HCT116 (cell line): ENCODE data around the gene SESN3. TPM values are rescaled to one million over a fixed set of nuclear protein-coding genes. Genes with fewer than 3 reads are reported as not detected.

Source experiments
- ATAC-seq: fragments of 200-7000 bp; cut with Tn5 transposase; 2 replicates; pipeline ENCODE4 v1.9.1; 2020; ENCODE audit warnings: mild to moderate bottlenecking, moderate library complexity
- BruUV-seq: library from RNA; stranded (reverse); fragments of 400-500 nt; replicated peaks from 2 replicates; lab custom pipeline; 2021; lab: Mats Ljungman, UMichigan
- CTCF ChIA-PET: fragments of 300-600 bp; sonication (Branson Sonifier 250); formaldehyde crosslinking; loops from one replicate; lab custom pipeline; 2021; ENCODE audit warnings: antibody characterized with exemption; lab: Charles Lee
- POLR2A ChIA-PET: fragments of 300-600, 350-600 bp; sonication (Branson Sonifier 250); formaldehyde crosslinking; loops from one replicate; lab custom pipeline; 2021; ENCODE audit warnings: antibody characterized with exemption; lab: Charles Lee
- RAD21 ChIA-PET, 2 experiments: fragments of 300-600 bp; sonication (Branson Sonifier 250); formaldehyde crosslinking; loops; one replicate each; lab custom pipeline; 2023; ENCODE audit warnings: low total read pairs in 2 of 2; ENCODE audit not compliant: uncharacterized antibody in 2 of 2, unreplicated experiment in 2 of 2, low non-redundant PET in 1 of 2; lab: Charles Lee
- DNase-seq: peaks from one replicate; pipeline ENCODE4 v3.0.0-alpha.2; 2010; ENCODE audit warnings: low read depth, low spot score
- H2AFZ ChIP-seq: fragments of 200-600 bp; shearing (Covaris generic), sonication (generic); 2 replicates; pipeline ENCODE4 v1.6.1; 2017; ENCODE audit warnings: low read depth, mixed run types, mixed read lengths, antibody characterized with exemption, low read length; ENCODE audit not compliant: poor library complexity, severe bottlenecking
- H3K27ac ChIP-seq: 2 replicates; pipeline ENCODE4 v1.5.1; 2012; ENCODE audit warnings: low read depth, low read length
- H3K27me3 ChIP-seq: fragments of 200-600 bp; sonication (generic); 2 replicates; pipeline ENCODE4 v1.6.1; 2016; ENCODE audit warnings: mixed run types, low read length, mixed read lengths; ENCODE audit not compliant: insufficient read depth
- H3K36me3 ChIP-seq, 2 experiments: fragments of 200-500 bp in 1 of 2; fragments of 200-600 bp in 1 of 2; sonication (Bioruptor generic) in 1 of 2; sonication (generic) in 1 of 2; 2 replicates each; pipeline versions ENCODE4 v1.5.1 to v1.6.1; 2014 to 2016; ENCODE audit warnings: low read length in 2 of 2, inconsistent platforms in 1 of 2, mixed read lengths in 1 of 2, mixed run types in 1 of 2; ENCODE audit not compliant: insufficient read depth in 2 of 2, control insufficient read depth in 1 of 2
- H3K4me1 ChIP-seq, 2 experiments: fragments of 200-600 bp in 1 of 2; sonication (generic) in 1 of 2; 2 replicates each; pipeline versions ENCODE4 v1.5.1 to v1.6.1; 2012 to 2017; ENCODE audit warnings: low read length in 2 of 2, inconsistent platforms in 1 of 2, mild to moderate bottlenecking in 1 of 2, mixed read lengths in 1 of 2, mixed run types in 1 of 2, moderate library complexity in 1 of 2; ENCODE audit not compliant: insufficient read depth in 2 of 2, control insufficient read depth in 1 of 2
- H3K4me2 ChIP-seq: fragments of 200-600 bp; sonication (generic); 2 replicates; pipeline ENCODE4 v1.6.1; 2017; ENCODE audit warnings: mixed run types, low read length, mixed read lengths
- H3K4me3 ChIP-seq, 2 experiments: fragments of 200-600 bp in 1 of 2; sonication (generic) in 1 of 2; replicated peaks in 1 of 2; 2 replicates each; pipeline ENCODE4 v1.5.1; 2011 to 2016; ENCODE audit warnings: low read length in 2 of 2, control low read depth in 1 of 2, low read depth in 1 of 2, mild to moderate bottlenecking in 1 of 2, mixed read lengths in 1 of 2, mixed run types in 1 of 2
- H3K79me2 ChIP-seq: fragments of 200-600 bp; sonication (generic); 2 replicates; pipeline ENCODE4 v1.6.1; 2017; ENCODE audit warnings: mild to moderate bottlenecking, mixed run types, low read length, moderate library complexity, mixed read lengths; ENCODE audit not compliant: insufficient read depth
- H3K9ac ChIP-seq: fragments of 200-600 bp; sonication (generic); 2 replicates; pipeline ENCODE4 v1.6.1; 2016; ENCODE audit warnings: low read length, mixed read lengths
- H3K9me2 ChIP-seq: fragments of 200-600 bp; sonication (generic), shearing (Covaris generic); 2 replicates; pipeline ENCODE4 v1.6.1; 2017; ENCODE audit warnings: mixed run types, mild to moderate bottlenecking, moderate library complexity; ENCODE audit not compliant: insufficient read depth
- H3K9me3 ChIP-seq, 2 experiments: fragments of 200-500 bp in 1 of 2; fragments of 200-600 bp in 1 of 2; sonication (Bioruptor generic) in 1 of 2; sonication (generic) in 1 of 2; 2 replicates each; pipeline ENCODE4 v1.6.1; 2014 to 2017; ENCODE audit warnings: low read length in 2 of 2, mixed read lengths in 2 of 2, inconsistent platforms in 1 of 2, low read depth in 1 of 2, mild to moderate bottlenecking in 1 of 2, mixed run types in 1 of 2, moderate library complexity in 1 of 2; ENCODE audit not compliant: control insufficient read depth in 1 of 2, insufficient read depth in 1 of 2
- H4K20me1 ChIP-seq: fragments of 200-600 bp; sonication (generic), shearing (Covaris generic); 2 replicates; pipeline ENCODE4 v1.6.1; 2017; ENCODE audit warnings: mixed run types, mild to moderate bottlenecking, moderate library complexity; ENCODE audit not compliant: insufficient read depth
- CBX3 ChIP-seq: IDR thresholded peaks from 2 replicates; pipeline ENCODE4 v1.6.1; 2012; ENCODE audit warnings: low read depth
- CTCF ChIP-seq, 3 experiments: fragments of 200-600 bp in 1 of 3; sonication (generic) in 1 of 3; IDR thresholded peaks in 2 of 3; conservative IDR thresholded peaks in 1 of 3; 2 replicates each; pipeline ENCODE4 v1.5.1; 2012 to 2017; ENCODE audit warnings: low read depth in 2 of 3, low read length in 2 of 3, antibody characterized with exemption in 1 of 3, borderline replicate concordance in 1 of 3, control low read depth in 1 of 3, mild to moderate bottlenecking in 1 of 3, mixed read lengths in 1 of 3, mixed run types in 1 of 3, moderate library complexity in 1 of 3; ENCODE audit not compliant: insufficient read depth in 1 of 3
- ELF1 ChIP-seq: IDR thresholded peaks from 2 replicates; pipeline ENCODE4 v1.6.1; 2012; ENCODE audit warnings: low read depth, borderline replicate concordance
- EZH2 ChIP-seq: fragments of 200-600 bp; sonication (generic); IDR thresholded peaks from 2 replicates; pipeline ENCODE4 v1.6.1; 2017; ENCODE audit warnings: antibody characterized with exemption, mixed run types
- EZH2phosphoT487 ChIP-seq: fragments of 200-600 bp; IDR thresholded peaks from 2 replicates; pipeline ENCODE4 v1.6.1; 2018; ENCODE audit warnings: antibody characterized with exemption, borderline replicate concordance
- JUND ChIP-seq: IDR thresholded peaks from 2 replicates; pipeline ENCODE4 v1.6.1; 2012
- POLR2A ChIP-seq: IDR thresholded peaks from 2 replicates; pipeline ENCODE4 v1.7.0; 2011; ENCODE audit warnings: borderline replicate concordance; ENCODE audit not compliant: insufficient read depth, insufficient read length; ENCODE audit errors: extremely low read depth
- POLR2AphosphoS5 ChIP-seq: IDR thresholded peaks from 2 replicates; pipeline ENCODE4 v1.6.1; 2011; ENCODE audit warnings: mild to moderate bottlenecking, low read depth, low read length, moderate library complexity
- REST ChIP-seq: IDR thresholded peaks from 2 replicates; pipeline ENCODE4 v1.6.1; 2012; ENCODE audit warnings: low read depth
- SRF ChIP-seq: IDR thresholded peaks from 2 replicates; pipeline ENCODE4 v1.6.1; 2012; ENCODE audit warnings: low read depth
- TCF7L2 ChIP-seq: IDR thresholded peaks from 2 replicates; pipeline ENCODE4 v1.7.0; 2011; ENCODE audit warnings: borderline replicate concordance, inconsistent platforms; ENCODE audit not compliant: insufficient read depth, insufficient read length; ENCODE audit errors: extremely low read depth
- YY1 ChIP-seq: IDR thresholded peaks from 2 replicates; pipeline ENCODE4 v1.6.1; 2011; ENCODE audit warnings: low read length, low read depth, moderate library complexity, mild to moderate bottlenecking; ENCODE audit not compliant: insufficient replicate concordance; ENCODE audit errors: extremely low read depth
- ZFX ChIP-seq: fragments of 450-650 bp; IDR thresholded peaks from 2 replicates; pipeline ENCODE4 v1.6.1; 2017
- intact Hi-C: fragments of 100-400 bp; cut with micrococcal nuclease; formaldehyde crosslinking; loops from 2 replicates; pipeline ENCODE4 v1.10.0; 2022
- total RNA-seq: library from RNA; stranded (reverse); gene quantifications from one replicate; pipeline ENCODE4 v1.2.1, GENCODE V29; 2021; ENCODE audit not compliant: unreplicated experiment

SESN3 gene
- total RNA-seq, 1 experiment from 2014 or later = 4.2 TPM

- TF ChIP-seq CTCF (IDR thresholded peaks at IDR 0.05 in 2 of 3, conservative IDR thresholded peaks at IDR 0.05 in 1 of 3; ENCODE audit: borderline replicate concordance in 1 of 3, insufficient read depth in 1 of 3, low read depth in 2 of 3, low read length in 2 of 3) (peak; percentile 56 to 97 (median 76)), ZFX (peak; percentile 83), CBX3 (no peak; the same call in 1 of the 2 replicates)
Observed at GRCh38 chr11:95150956-95151684, 79.9 kb downstream of the SESN3 start (continued).

GRCh38 chr11:95149651-95150364, 81.2 kb downstream of the SESN3 start:
- ChIA-PET POLR2A (interaction anchor here (0.7 to 3.4 kb wide), 9 partner anchors 10 to 83 kb away, joined by 3 to 36 read pairs (median 5); partner anchors contain the start of gene SRSF8), CTCF (interaction anchor here (0.7 to 5.9 kb wide), 8 partner anchors 42 to 1244 kb away, joined by 3 to 83 read pairs (median 4); partner anchors contain the start of genes FAM76B and SRSF8), RAD21 (interaction anchor here in 1 of 2 experiments (0.7 to 1.0 kb wide), 2 partner anchors 81 to 530 kb away, joined by 3 read pairs; no protein-coding TSS in a partner anchor)
- no peaks in the 10 kb centered on the region for H3K9me2 ChIP-seq
- H4K20me1 ChIP-seq = no peaks in the 10 kb centered on the region
- no peaks in the 10 kb centered on the region for H3K27me3 ChIP-seq
- no peaks in the 10 kb centered on the region for H3K9me3 ChIP-seq
- H3K27ac ChIP-seq = peak overlapping the region; percentile 90
- peak overlapping the region; percentile 63 to 66 for H3K4me3 ChIP-seq
- H3K4me1 ChIP-seq = peaks cover 32 to 55% of the 10 kb centered on the region in 2 experiments
- H2AFZ ChIP-seq = peak overlapping the region; percentile 47
- peak overlapping the region; percentile 95 for H3K4me2 ChIP-seq
- intact Hi-C loops = loop anchor here (2.0 to 10.0 kb wide), 3 partner anchors 177 to 775 kb away; partner anchors contain the start of genes AMOTL1, CWC15, KDM4D and MTMR2
- H3K79me2 ChIP-seq = no peaks in the 10 kb centered on the region
- DNase-seq = peak; percentile 90
- ATAC-seq = peak; percentile 65
- H3K36me3 ChIP-seq = no peaks in the 10 kb centered on the region
- BruUV-seq = TSS peak; percentile 78
- H3K9ac ChIP-seq = peak overlapping the region; percentile 77
- TF ChIP-seq EZH2 (no peak), YY1 (no peak), EZH2phosphoT487 (no peak), SRF (no peak), TCF7L2 (peak; percentile 79), POLR2A (no peak), CTCF (IDR thresholded peaks at IDR 0.05 in 2 of 3, conservative IDR thresholded peaks at IDR 0.05 in 1 of 3; ENCODE audit: borderline replicate concordance in 1 of 3, insufficient read depth in 1 of 3, low read depth in 2 of 3, low read length in 2 of 3) (no peak), ZFX (no peak), ELF1 (no peak), REST (no peak), JUND (peak; percentile 55), POLR2AphosphoS5 (peak; percentile 70)
